H1 (cell line): ENCODE measurements around the gene IFT80. TPM values are rescaled to one million over a fixed set of nuclear protein-coding genes. Genes with fewer than 3 reads are reported as not detected.
A peak's percentile ranks its signal among the peaks of the same experiment; 100 is the strongest.

Source experiments
- BRCA1 ChIP-seq: IDR thresholded peaks from 2 replicates; pipeline ENCODE4 v1.6.1; 2012; ENCODE audit warnings: low read depth, low read length, improper control_type of control experiment
- CBX5 ChIP-seq: fragments of 300-800, 300-1000 bp; sonication (generic); IDR thresholded peaks from 2 replicates; pipeline ENCODE4 v1.7.1; 2016; ENCODE audit warnings: antibody characterized with exemption, low read length, low read depth
- CBX8 ChIP-seq: fragments of 300-800, 300-1000 bp; sonication (generic); IDR thresholded peaks from 2 replicates; pipeline ENCODE4 v1.7.1; 2016; ENCODE audit warnings: low read depth, low read length, borderline replicate concordance
- EZH2 ChIP-seq: fragments of 200-600 bp; sonication (generic); IDR thresholded peaks from 2 replicates; pipeline ENCODE4 v1.7.1; 2012; ENCODE audit warnings: low read depth, mild to moderate bottlenecking, moderate library complexity, low read length, inconsistent platforms; ENCODE audit not compliant: severe bottlenecking
- GTF2F1 ChIP-seq: IDR thresholded peaks from 2 replicates; pipeline ENCODE4 v1.6.1; 2012; ENCODE audit warnings: low read depth, low read length, improper control_type of control experiment, borderline replicate concordance
- JUND ChIP-seq: IDR thresholded peaks from 2 replicates; pipeline ENCODE4 v1.6.1; 2011; ENCODE audit warnings: mild to moderate bottlenecking, improper control_type of control experiment, low read length
- KDM5A ChIP-seq: fragments of 200-600 bp; IDR thresholded peaks from 2 replicates; pipeline ENCODE4 v1.7.1; 2012; ENCODE audit warnings: mild to moderate bottlenecking, low read length, inconsistent platforms, mixed read lengths
- PHF8 ChIP-seq: fragments of 200-600 bp; sonication (generic); conservative IDR thresholded peaks from 2 replicates; pipeline ENCODE4 v1.7.1; 2012; ENCODE audit warnings: low read depth, mild to moderate bottlenecking, inconsistent platforms, low read length, moderate library complexity
- POU5F1 ChIP-seq: IDR thresholded peaks from 2 replicates; pipeline ENCODE4 v1.6.1; 2011; ENCODE audit warnings: low read depth, mild to moderate bottlenecking, low read length, moderate library complexity
- RFX5 ChIP-seq: IDR thresholded peaks from 2 replicates; pipeline ENCODE4 v1.6.1; 2011; ENCODE audit warnings: low read depth, low read length, improper control_type of control experiment, borderline replicate concordance
- RNF2 ChIP-seq: fragments of 200-900, 300-1000 bp; sonication (generic); IDR thresholded peaks from 2 replicates; pipeline ENCODE4 v1.7.1; 2016; ENCODE audit warnings: borderline replicate concordance, low read depth, mild to moderate bottlenecking, antibody characterized with exemption, low read length; ENCODE audit not compliant: poor library complexity, severe bottlenecking; ENCODE audit errors: missing control alignments
- RXRA ChIP-seq: IDR thresholded peaks from 2 replicates; pipeline ENCODE4 v1.6.1; 2011; ENCODE audit warnings: low read depth, mild to moderate bottlenecking, low read length, moderate library complexity; ENCODE audit not compliant: insufficient read depth
- SAP30 ChIP-seq: fragments of 300-600 bp; sonication (generic); IDR thresholded peaks from 2 replicates; pipeline ENCODE4 v1.7.1; 2012; ENCODE audit warnings: low read length, moderate library complexity, mild to moderate bottlenecking, inconsistent platforms; ENCODE audit not compliant: insufficient read depth, insufficient replicate concordance
- SIN3A ChIP-seq, 2 experiments: IDR thresholded peaks in 1 of 2; conservative IDR thresholded peaks in 1 of 2; 2 replicates each; pipeline ENCODE4 v1.6.1; 2011 to 2012; ENCODE audit warnings: low read length in 2 of 2, improper control_type of control experiment in 1 of 2, low read depth in 1 of 2, mild to moderate bottlenecking in 1 of 2
- SIRT6 ChIP-seq: IDR thresholded peaks from one replicate; pipeline ENCODE4 v1.7.1; 2012; ENCODE audit warnings: low read length, inconsistent platforms
- SIX5 ChIP-seq: IDR thresholded peaks from 2 replicates; pipeline ENCODE4 v1.6.1; 2011; ENCODE audit warnings: mild to moderate bottlenecking, low read depth, low read length
- SP4 ChIP-seq: IDR thresholded peaks from 2 replicates; pipeline ENCODE4 v1.6.1; 2012; ENCODE audit warnings: low read length, inconsistent platforms
- TAF7 ChIP-seq: optimal IDR thresholded peaks from 2 replicates; pipeline ENCODE3; 2011; ENCODE audit warnings: low read depth, mild to moderate bottlenecking, inconsistent platforms, low read length, moderate library complexity, borderline replicate concordance
- YY1 ChIP-seq: IDR thresholded peaks from 2 replicates; pipeline ENCODE4 v1.6.1; 2011; ENCODE audit warnings: low read depth, mild to moderate bottlenecking, low read length
- polyA plus RNA-seq, 7 experiments: library from polyadenylated mRNA; depleted of rRNA in 3 of 7; stranded (reverse) in 5 of 7; unstranded in 2 of 7; fragments of >200 nt in 5 of 7; fragments of 200-250 nt in 2 of 7; gene quantifications; 1 replicate in 5 of 7; 2 replicates in 1 of 7; 4 replicates in 1 of 7; pipeline versions ENCODE4 v1.2.1 to v1.2.3, GENCODE V29; 2011 to 2013; ENCODE audit warnings: missing spikeins in 2 of 7, mixed read lengths in 2 of 7
- total RNA-seq: library from RNA; stranded (reverse); fragmentation: NEBNext Ultra II Directional; extraction: Animal tissue kit (Norgen Biotek cat#: 25700); gene quantifications from 2 replicates; pipeline ENCODE4 v1.2.1, GENCODE V29; 2021
- TF ChIP-seq, protein P1 (sequence below): IDR thresholded peaks from 2 replicates; pipeline ENCODE4 v1.6.1; 2012; ENCODE audit warnings: inconsistent platforms

IFT80 gene
- total and polyA plus RNA-seq, 2 of the 8 experiments (the other 6 are each of a cell fraction or from before 2014, with no cell fraction given): 7.2 to 25.9 TPM

DNA sequence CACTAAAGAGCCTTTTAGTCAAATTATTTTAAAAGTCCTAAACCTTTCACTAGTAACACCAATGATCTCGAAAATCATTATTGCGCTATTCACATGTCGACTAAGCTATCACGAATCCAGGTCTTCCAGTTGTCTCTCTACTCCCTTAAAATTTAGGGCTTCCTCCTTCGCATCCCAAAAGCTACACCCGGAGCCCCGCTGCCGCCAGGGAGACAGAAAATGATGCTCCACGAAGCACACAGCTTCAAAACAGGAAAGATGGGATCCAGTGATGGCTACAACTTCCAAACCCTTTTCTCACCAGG, 253 bp downstream of the IFT80 start (continued):
- TF ChIP-seq GTF2F1 (no peak), CBX5 (no peak), SIN3A (conservative IDR thresholded peaks at IDR 0.05 in 1 of 2, IDR thresholded peaks at IDR 0.05 in 1 of 2; ENCODE audit: low read depth in 1 of 2, low read length in 2 of 2) (0 out of 4 replicates have a peak, but pooled peaks of 1 of the 2 experiments have one; percentile 40), BRCA1 (no peak), RFX5 (no peak), RNF2 (no peak), CBX8 (no peak), POU5F1 (no peak), SAP30 (peak; percentile 68), KDM5A (no peak), JUND (no peak), SIRT6 (no peak), TAF7 (peak; percentile 15), SIX5 (no peak), EZH2 (no peak), PHF8 (peak; percentile 28; the same call in 1 of the 2 replicates), SP4 (no peak), RXRA (no peak), YY1 (no peak)
- TF ChIP-seq, protein P1, sequence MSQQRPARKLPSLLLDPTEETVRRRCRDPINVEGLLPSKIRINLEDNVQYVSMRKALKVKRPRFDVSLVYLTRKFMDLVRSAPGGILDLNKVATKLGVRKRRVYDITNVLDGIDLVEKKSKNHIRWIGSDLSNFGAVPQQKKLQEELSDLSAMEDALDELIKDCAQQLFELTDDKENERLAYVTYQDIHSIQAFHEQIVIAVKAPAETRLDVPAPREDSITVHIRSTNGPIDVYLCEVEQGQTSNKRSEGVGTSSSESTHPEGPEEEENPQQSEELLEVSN: no peak
